ENCODE data around the gene MTHFD2.
"Not testable (repeated sequence)": the region's sequence is repeated elsewhere in the genome, so short reads cannot be mapped to it uniquely, and the experiment has no call there.

MTHFD2 gene

DNA sequence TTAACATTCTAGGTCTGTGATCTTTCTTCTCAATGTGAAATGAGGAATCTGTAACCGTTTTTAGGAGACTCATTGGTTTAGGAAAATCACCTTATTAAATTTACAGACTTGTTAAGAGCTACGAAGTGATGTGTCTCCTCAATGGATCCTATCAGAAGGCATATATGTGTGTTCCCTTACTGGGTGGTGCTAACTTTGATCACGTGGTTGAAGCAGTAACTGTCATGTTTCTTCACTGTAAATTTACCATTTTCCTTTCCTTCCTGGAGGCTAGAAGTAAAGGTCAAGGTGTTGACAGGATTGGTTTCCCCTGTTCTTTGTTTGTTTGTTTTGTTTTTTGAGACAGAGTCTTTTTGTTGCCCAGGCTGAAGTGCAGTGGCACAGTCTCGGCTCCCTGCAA lies 1.4 kb upstream of the MTHFD2 start:
- no peak for DNase-seq (ENCODE audit: low spot score)
- FAIRE-seq, result no peak

DNA sequence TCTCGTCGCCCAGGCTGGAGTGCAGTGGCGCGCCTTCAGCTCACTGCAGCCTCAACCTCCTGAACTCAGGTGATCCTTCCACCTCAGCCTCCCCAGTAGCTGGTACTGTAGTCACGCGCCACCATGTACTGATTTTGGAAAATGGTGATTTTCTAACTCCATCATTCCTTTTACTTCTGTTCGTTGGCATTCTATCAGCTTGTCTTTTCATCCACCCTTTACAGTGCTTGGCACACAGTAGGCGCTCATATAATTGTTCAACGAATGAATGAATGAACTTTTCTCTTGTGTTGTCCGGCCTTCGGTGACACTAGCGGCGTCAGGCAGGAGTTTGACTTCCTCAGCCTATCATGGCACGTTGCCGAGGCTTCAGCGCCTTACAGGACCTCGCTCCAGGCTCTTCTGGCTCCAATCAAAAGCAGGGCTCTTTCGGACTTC lies 373 bp upstream of the MTHFD2 start:
- DNase-seq (ENCODE audit: low spot score) (no peak), FAIRE-seq (no peak)

DNA sequence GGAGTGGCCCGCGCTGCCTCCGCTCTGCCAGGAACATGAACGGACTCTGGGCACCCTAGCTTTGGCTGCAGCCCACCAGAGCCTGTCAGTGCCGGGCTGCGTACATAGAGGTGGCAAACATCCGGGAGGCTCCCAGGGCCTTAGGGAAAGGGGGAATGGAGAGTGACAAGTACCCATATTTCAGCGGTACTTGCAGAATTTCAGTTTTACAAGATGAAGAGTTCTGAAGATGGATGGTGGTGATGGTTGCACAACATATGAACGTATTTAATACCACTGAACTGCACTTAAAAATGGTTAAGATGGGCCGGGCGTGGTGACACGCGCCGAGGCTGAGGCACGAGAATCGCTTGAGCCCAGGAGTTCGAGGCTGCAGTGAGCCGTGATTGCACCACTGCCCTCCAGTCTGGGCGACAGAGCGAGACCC lies 873 bp downstream of the MTHFD2 start:
- FAIRE-seq, result no peak
- DNase-seq (ENCODE audit: low spot score), result no peak

DNA sequence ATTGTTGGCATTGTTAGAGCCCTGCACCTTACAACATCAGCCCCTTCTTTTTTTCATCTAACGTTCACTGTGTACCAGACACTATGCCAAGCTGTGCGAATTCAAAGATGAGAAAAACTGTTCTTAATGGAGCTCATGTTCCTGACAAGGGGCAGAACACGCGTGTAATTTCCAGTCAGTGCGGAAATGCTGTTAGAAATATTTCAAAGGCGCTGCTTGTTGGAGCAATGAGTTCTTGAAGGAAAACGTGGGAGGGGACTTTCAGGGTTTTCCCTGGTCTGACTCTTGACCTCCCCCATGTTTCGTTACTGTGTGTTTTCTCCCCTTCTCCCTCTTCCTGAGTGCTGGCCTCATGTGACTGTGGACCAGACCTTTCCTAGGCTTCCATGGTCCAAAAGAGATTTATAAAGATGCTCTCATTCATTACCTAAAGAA lies 1.5 kb downstream of the MTHFD2 start:
- FAIRE-seq, result no peak

DNA sequence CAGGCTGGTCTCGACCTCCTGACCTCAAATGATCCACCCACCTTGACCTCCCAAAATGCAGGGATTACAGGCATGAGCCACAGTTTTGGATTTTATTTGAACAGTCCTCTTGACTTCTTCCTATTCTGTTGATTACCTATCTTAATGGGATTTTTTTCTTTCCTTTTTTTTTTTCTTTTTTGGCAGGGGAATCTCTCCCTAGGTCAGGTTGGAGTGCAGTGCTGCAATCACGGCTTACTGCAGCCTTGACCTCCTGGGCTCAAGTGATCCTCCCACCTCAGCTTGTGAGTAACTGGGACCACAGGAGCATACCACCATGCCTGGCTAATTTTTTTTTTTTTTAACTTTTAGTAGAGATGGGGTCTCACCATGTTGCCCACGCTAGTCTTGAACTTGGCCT lies 2.8 kb downstream of the MTHFD2 start:
- DNase-seq (ENCODE audit: low spot score) (no peak), FAIRE-seq (no peak)

More for the DNA sequence above, 1.5 kb downstream of the MTHFD2 start:
- DNase-seq (ENCODE audit: low spot score), result no peak

DNA sequence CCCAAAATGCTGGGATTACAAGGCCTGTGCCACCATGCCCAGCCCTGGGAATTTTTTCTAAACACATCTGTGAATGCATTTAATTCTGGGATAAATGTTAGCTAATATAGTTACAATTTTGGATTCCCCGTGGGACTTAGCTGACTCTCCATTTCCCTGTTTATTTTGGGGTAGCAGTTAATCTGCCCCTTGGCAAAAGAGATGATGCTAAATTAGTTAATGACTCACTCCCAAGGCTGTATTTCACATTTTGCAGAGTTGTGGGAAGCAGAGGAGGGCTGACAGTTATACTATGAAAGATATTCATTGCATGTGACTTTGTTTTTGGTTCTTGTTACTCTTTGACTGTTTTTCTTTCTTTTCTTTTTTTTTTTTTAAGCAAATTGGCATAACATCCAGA lies 3.2 kb downstream of the MTHFD2 start:
- FAIRE-seq (no peak), DNase-seq (ENCODE audit: low spot score) (no peak)

DNA sequence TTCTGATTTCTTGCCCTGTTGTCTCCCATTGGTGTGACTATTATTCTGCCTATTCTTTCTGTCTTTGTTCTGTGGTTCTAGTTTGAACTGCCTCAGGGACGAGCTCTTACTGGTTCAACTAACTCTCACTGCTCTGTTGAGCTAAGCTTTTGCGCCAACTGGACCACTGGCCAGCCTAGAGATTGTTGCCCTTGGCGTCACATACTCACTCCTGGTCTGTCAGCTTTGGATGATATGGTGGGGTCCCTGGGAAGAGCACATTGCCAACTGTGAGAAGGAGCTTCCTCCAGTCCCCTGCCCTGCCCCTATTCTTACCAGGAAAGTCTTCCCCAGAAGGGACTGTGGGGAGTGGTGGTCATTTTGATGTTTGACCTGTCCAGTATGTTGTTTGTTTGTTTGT lies 6.0 kb downstream of the MTHFD2 start:
- no peak for DNase-seq (ENCODE audit: low spot score)
- FAIRE-seq, result no peak

DNA sequence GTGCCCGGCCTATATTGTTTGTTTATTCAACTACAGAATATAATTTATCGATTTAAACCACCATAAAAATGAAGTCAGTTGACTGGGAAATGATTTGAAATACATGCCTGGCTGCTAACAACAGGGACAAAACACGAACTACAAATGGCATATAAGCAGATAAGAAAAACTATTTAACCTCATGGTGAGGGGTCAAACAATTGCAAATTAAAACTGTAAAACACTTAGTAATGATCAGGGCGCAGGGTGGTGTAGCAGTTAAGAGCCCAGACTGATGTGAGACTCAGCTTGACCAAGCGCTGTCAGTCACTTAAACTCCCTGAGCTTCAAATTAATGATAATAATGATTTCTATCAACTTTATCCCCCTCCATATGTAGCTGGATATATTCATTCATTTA lies 6.7 kb downstream of the MTHFD2 start:
- DNase-seq (ENCODE audit: low spot score) (no peak), FAIRE-seq (no peak)

DNA sequence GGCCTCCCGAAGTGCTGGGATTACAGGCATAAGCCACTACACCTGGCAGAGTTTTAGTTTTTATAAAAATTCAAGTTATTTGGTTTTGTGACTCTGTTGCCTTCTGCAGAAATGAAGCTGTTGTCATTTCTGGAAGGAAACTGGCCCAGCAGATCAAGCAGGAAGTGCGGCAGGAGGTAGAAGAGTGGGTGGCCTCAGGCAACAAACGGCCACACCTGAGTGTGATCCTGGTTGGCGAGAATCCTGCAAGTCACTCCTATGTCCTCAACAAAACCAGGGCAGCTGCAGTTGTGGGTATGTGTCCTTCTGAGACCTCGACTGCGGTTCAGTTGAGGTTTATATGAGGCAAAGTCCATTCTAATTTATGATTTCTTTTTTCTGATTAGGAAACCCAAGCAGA lies 7.2 kb downstream of the MTHFD2 start:
- no peak for DNase-seq (ENCODE audit: low spot score)
- FAIRE-seq, result no peak

DNA sequence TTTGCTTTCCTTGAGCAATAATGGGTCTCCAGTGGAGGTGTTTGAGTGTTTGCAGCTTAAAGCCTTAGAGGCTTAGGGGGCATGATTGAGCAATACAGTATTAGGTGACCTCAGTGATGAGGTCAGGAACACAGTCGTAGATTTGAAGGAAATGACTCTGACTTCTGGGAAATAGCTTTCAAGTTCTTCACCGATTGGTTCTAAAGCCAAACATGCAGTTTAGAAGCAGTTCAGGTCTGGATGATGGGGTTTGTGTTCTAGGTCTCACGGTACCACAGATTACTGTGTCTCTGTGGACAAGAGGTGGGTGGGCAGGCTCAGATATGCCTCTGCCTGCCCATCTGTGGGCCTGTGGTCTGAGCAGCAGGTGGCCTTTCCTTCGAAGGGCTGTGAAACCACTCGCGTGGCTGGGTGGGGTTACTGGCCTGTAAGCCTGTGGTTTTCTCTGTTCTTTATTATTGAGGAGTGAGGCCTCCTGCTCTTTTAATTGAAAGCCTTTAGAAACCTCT lies 7.8 kb downstream of the MTHFD2 start:
- DNase-seq (ENCODE audit: low spot score) (no peak), FAIRE-seq (no peak)

DNA sequence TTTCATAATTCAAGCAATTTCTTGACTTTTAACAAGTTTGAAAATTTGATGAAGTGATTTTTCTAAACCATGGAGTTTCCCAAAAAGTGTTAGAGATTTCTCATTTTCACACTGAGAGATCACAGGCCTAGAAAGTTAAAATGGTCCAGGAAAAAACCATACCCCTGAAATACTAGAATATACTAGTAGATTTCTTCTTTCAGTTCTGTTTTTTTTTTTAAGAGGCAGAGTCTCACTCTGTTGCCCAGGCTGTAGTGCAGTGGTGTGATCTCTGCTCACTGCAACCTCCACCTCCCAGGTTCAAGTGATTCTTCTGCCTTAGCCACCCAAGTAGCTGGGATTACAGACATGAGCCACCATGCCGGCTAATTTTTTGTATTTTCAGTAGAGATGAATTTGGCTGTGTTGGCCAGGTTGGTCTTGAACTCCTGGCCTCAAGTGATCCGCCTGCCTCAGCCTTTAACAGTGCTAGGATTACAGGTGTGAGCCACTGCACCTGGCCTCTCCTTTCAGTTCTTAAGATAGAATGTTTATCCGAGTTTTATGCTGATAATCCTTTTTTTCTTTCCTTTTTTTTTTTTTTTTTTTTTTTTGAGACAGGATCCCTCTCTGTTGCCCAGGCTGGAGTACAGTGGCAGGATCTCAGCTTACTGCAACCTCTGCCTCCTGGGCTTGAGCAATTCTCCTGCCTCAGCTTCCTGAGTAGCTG lies 14.4 kb downstream of the MTHFD2 start:
- FAIRE-seq, result no peak
- no peak for DNase-seq (ENCODE audit: low spot score)

DNA sequence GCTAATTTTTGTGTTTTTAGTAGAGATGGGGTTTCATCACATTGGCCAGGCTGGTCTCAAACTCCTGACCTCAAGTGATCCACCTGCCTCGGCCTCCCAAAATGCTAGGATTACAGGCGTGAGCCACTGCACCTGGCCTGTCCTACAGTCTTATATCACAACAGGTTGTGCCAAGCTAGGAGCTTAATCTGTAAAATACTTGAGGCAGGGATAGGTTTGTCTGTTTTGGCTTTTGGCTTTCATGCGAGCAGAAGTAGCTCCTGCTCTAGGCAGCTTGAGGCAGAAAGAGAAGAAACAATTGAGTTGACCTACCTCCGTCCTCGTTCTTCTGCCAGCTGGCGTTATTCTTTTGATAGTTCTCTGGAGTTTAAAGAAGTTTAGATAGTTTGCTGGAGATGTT lies 17.4 kb downstream of the MTHFD2 start:
- not testable (repeated sequence) for FAIRE-seq; DNase-seq (ENCODE audit: low spot score)

DNA sequence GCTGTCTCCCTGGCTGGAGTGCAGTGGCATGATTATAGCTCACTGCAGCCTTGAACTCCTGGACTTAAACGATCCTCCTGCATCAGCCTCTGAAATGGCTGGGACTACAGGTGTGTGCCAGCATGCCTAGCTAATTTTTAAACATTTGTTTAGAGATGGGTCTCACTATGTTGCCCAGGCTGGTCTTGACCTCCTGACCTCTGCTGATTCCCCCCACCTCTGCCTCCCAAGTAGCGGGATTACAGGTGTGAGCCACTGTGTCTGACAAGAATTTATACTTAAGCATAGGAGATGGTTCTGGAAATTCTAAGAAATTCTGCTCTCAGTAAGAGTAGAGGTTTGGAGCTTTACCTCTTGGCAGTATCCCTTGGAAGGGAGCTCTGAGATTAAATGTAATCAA lies 18.2 kb downstream of the MTHFD2 start:
- FAIRE-seq, result no peak
- no peak for DNase-seq (ENCODE audit: low spot score)

DNA sequence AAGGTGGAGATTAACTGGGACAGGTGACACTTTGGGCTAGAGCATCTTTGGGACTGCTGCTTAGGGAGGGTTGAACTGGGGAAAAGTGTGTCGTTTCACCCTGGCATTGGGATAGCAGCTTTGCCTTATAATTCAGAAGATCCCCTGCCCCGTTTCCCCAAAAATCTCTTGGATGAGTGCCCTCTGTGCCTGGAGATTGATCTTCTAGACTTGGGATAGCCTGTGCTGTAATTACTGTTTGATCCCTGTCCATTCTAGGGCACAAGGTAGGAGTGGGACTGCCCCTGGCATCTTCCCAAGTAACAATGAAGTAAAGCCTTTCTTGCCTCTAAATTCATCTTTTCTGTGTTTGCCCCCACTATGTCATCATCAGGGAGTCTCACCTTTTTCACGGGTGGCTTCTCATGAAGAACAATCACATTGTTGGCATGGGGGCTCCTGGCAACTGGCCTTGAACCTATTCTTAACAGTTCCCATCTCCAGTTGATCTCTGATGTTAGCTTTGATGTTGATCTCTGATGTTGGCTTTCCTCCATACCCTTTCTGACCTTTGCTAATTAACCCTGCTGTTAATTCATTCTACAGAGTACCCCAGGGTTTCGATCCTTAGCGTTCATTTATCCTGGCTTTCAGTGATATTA lies 21.6 kb downstream of the MTHFD2 start:
- FAIRE-seq, result no peak
- DNase-seq (ENCODE audit: low spot score), result no peak

DNA sequence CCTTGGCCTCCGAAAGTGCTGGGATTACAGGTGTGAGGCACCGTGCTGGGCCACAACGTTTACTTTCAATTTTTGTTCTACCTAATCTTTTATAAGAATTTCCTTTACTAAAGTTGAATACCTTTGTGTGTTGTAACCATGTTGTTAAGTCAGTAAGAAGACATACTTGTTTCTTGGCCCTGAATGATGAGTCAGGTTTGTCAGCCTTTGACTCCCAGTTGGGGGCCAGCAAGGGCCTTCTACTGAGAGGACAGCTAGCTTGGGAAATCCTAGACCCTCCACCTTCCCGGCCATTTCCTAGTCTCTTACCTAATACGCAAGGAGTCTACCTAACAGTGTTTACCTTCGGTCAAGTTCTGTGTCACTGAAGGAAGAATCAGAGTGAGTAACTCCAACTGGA lies 22.7 kb downstream of the MTHFD2 start:
- DNase-seq (ENCODE audit: low spot score) (no peak), FAIRE-seq (no peak)

DNA sequence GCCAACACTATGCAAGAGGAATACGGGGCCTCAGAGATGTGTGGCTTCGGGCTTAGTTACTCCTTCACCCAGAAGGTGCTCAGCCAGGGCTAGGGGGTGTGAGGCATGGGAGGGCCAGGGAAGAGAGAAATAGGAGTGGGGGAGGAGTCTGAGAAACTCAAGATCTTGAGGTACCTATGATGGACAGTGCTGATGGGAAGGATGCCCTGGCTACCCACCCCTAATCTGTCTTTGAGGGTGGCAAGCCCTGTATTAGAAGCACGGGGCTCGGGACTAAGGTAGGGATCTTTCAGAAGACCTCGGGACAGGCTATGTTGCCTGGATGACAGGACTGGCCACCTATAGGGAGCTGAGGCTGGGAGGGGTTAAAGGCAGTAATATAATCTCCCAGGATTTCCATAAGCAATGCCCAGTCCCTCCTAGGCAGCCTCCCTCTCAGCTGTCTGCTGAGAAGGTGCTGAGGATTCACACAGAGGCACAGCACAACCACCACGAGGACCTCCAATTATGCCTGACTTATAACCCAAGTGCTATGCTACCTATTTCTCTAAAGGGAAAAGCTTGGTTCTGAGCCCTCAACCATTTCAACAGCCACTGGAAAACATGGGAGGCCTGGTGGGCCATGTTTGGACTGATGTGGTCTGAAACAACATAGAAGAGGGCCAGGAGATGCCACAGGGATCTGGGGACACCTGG lies 23.3 kb downstream of the MTHFD2 start:
- DNase-seq (ENCODE audit: low spot score) (no peak), FAIRE-seq (no peak)

DNA sequence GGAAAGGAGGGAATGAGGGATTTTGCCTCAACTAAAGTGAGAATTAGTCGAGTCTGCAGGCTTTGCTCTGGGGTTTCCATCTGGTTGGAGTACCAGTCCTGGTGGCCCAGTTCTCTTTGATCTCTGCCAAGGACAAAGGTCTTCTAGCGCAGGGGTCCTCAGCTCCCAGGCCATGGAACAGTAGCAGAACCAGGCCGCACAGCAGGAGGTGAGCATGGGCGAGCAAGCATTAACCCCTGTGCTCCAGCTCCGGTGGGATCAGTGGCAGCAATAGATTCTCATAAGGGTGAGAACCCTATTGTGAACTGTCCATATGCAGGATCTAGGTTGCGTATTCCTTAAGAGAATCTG lies 23.9 kb downstream of the MTHFD2 start:
- FAIRE-seq, result no peak

DNA sequence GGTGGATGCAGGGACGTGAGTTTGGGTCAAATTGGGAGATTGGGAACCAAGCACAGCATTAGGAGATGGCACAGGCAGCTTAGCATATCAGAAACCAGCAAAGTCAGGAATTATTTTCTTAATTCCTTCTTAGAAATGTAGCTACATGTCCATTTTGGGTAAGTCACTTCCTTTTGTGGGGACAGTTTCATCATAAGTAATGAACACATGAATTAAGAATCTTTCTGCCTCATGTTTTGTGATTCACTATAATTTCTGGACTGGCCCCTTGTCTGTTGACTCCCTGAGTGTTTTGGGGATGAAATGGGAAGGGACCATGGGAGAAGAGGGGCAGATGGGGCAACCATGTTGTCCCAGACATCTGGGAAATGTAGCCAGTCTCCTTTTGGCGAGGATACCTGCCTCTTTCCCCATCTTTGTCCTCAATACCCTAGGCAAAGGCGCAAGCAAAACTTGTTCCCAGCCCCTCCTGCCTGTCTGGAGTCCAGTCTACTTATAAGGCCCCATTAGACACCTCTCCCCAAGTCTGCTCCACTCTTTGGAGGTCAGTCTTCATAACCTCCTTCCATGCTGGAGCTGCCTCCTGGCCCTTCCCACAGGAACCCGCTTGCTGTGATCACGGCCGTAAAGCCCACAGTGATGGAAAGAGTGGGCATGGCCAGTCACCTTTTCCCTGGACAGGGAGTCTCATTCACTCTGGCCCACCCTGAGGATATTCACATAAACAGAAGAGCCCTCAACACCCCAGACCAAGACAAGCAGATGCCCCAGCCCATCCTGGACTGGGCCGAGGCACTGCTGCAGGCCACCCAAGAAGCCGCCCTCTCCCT lies 25.7 kb downstream of the MTHFD2 start:
- FAIRE-seq (peak; percentile 30), DNase-seq (ENCODE audit: low spot score) (no peak)

More for the DNA sequence above, 23.9 kb downstream of the MTHFD2 start:
- no peak for DNase-seq (ENCODE audit: low spot score)

DNA sequence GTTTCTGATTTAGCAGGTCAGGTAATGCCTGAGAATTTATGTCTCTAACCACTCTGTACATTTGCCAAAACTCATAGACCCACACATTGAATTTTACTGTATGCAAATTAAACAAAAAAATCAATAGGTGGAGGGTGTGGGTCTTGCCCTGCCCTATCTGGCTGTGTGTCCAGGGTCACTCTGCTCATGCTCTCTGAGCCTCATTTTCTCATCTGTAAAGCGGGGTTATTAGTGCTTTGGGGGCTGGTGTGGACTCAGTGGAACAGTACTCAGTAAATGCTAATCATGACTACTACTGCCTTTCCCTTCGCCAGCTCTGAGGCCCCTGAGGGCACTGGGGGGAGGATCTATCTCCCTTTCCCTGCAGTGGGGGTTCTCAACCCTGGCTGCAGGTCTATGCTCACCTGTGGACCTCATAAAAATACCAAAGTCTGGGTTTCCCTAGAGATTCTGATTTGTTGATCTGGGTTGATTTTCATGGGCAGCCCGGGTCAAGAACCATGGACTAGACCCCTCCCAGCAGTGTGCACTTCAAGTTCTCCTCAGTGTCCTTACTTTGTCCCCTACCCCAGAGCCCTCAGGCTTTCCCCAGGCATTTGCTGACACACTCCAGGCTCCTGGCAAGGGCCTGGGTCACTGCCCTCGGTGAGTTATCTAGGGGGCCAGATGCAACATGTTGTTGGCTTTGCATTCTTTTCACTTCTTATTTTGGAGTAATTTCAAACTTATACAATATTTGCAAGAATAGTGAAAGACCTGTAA lies 27.5 kb downstream of the MTHFD2 start:
- no peak for FAIRE-seq
- DNase-seq (ENCODE audit: low spot score), result no peak

DNA sequence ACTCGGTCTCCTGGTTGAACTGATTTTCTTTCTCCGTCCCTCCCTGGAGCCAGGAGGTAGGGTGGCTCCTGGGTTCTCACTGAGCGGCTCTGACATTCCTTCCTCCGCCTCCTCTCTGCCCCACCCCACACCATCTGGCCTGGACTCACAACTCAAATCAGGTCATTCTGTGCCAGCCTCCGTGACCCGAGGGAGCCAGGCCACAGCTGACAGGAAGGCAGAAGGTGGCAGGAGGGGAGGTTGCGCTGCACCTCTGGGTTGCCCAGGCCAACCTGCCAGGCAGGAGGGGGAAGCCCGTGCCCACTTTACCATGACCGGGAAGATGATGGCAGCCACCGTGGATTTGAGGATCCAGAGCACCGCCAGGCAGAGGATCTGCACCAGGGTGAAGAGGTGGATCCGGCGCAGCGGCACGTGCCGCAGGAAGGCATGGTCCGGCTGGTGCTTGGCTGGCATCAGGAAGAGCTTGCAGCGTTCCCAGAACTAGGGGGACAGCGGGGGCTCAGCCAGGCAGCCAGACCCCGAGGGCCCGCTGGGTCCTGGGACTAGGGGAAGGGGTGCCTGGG lies 28.3 kb downstream of the MTHFD2 start:
- DNase-seq (ENCODE audit: low spot score) (no peak), FAIRE-seq (peak; percentile 53)

Measured in urothelium cell line (cell line).